GM13977 (cell line): Measurements from ENCODE around the gene ZNRF2.
"Not testable (repeated sequence)": the region's sequence is repeated elsewhere in the genome, so short reads cannot be mapped to it uniquely, and the experiment has no call there.

Source experiments
- DNase-seq: peaks from one replicate; pipeline ENCODE4 v3.0.0; 2012; ENCODE audit warnings: low spot score
- in situ Hi-C: fragments of 300-500 bp; cut with MboI; formaldehyde crosslinking; loops from one replicate; pipeline ENCODE4 v1.12.0; 2022; ENCODE audit warnings: low sequenced_read_pairs, low pct_unique_long_range_greater_than_20kb, mixed read lengths, inconsistent platforms; ENCODE audit not compliant: unreplicated experiment
- TF ChIP-seq, protein P1 (sequence below): IDR thresholded peaks from 2 replicates; pipeline ENCODE4 v1.5.1; 2012; ENCODE audit warnings: mild to moderate bottlenecking, control low read depth; ENCODE audit not compliant: insufficient read depth; ENCODE audit errors: extremely low read depth, missing control alignments

ZNRF2 gene

DNA sequence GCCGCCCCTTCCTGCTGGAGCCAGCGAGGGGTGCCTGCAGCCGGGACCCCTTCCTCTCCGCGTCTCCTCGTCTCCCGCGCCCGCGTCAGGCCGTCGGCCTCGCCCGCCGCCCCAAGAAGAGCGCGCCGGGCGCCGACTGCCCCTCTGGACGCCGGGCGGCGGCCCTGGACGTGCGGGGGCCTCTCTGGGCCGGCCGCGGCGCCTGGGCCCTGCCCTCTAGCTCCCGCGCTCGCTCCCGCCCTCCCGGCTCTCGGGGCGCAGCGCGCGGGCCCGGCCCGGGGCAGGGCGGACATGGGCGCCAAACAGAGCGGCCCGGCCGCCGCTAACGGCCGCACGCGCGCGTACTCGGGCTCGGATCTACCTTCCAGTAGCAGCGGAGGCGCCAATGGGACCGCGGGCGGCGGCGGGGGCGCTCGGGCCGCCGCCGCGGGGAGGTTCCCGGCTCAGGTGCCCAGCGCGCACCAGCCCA is 704 bp downstream of the ZNRF2 start:
- in situ Hi-C loops = no loop called here
- DNase-seq = peak; percentile 43
- TF ChIP-seq, protein P1, sequence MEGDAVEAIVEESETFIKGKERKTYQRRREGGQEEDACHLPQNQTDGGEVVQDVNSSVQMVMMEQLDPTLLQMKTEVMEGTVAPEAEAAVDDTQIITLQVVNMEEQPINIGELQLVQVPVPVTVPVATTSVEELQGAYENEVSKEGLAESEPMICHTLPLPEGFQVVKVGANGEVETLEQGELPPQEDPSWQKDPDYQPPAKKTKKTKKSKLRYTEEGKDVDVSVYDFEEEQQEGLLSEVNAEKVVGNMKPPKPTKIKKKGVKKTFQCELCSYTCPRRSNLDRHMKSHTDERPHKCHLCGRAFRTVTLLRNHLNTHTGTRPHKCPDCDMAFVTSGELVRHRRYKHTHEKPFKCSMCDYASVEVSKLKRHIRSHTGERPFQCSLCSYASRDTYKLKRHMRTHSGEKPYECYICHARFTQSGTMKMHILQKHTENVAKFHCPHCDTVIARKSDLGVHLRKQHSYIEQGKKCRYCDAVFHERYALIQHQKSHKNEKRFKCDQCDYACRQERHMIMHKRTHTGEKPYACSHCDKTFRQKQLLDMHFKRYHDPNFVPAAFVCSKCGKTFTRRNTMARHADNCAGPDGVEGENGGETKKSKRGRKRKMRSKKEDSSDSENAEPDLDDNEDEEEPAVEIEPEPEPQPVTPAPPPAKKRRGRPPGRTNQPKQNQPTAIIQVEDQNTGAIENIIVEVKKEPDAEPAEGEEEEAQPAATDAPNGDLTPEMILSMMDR = no peak

DNA sequence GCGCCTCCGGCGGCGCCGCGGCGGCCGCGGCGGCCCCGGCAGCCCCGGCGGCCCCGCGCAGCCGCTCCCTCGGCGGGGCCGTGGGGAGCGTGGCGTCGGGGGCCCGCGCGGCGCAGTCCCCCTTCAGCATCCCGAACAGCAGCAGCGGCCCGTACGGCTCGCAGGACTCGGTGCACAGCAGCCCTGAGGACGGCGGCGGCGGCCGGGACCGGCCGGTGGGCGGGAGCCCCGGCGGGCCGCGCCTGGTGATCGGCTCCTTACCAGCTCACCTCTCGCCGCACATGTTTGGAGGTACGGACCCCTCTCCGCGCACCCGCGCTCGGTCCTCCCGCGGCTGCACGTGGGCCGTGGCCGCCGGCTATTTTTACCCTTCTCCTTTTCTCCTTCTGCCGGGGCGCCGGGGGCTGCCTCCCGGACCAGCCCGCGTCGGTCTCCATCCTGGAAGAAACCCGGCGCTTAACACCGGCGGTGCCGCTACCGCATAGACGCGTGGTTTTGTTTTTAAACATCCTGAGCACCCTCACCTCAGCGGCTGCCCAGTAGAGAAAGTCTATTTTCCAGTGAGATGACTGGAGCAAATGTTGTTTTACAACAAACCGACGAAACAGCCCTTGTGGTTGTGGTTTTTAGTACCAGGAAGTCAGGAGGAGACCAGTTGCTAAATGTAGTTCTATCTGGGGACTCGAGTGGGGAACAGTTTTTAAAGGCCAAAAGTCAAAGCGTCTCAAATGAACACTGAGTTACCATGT is 1.3 kb downstream of the ZNRF2 start:
- in situ Hi-C loops = no loop called here
- DNase-seq = peak; percentile 28
- TF ChIP-seq, protein P1 = no peak

DNA sequence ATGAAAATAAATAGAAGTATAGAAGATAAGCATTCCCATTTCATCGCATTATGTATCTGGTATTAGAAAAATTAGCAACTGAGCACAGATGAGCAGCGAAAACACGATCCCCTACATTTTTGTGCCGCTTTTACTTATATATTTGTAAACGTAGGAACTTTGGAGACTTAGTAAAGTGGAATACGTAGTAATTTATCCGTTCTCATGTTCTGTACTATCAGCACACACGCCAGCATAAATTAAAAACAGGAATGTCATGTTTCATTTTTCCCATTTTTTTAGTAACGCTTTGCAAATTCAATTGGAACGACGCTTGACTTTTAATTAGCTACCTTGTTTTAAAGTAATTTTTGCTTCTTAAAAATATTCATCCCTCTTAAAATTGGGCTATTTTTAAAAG is 2.4 kb downstream of the ZNRF2 start:
- no peak for DNase-seq
- in situ Hi-C loops = no loop called here
- TF ChIP-seq, protein P1 = no peak

DNA sequence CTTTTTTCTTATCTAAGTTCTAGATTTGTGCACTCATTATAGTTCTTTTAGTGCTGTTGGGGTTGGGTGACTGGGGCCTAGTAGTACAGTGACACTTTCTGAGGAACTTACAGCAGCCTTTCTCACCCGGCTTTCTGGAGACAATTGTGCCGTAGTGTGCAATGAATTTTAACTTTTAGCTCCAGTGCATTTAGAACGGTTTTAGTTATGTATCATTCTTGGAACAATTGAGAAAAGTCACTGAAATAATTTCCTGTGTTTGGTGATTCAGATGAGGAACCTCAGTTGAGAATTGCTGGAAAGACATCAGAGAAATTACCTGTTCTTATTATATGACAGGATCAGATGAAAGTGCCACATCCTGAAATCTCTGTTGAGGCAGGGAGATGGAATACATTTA is 3.2 kb downstream of the ZNRF2 start:
- DNase-seq, in situ Hi-C loops: not testable (repeated sequence)

DNA sequence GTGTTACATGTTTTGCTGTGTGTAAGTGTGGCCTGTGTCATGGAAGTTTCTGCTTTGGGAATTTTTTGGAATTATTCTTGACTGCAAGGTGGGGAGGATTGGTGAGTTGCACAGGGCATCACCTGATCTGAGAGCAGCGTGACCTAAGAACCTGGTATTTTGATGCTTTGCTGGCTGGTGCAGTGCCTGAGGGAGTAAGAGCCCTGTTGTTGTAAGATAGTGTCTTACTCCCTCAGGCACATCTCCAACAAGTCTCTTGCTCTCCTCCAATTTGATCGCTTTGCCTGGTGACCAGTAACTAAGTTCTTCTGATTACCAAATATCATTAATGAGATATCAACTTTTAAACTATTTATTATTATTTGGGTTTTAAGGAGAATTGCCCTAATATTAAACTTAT is 5.2 kb downstream of the ZNRF2 start:
- in situ Hi-C loops, DNase-seq: not testable (repeated sequence)

DNA sequence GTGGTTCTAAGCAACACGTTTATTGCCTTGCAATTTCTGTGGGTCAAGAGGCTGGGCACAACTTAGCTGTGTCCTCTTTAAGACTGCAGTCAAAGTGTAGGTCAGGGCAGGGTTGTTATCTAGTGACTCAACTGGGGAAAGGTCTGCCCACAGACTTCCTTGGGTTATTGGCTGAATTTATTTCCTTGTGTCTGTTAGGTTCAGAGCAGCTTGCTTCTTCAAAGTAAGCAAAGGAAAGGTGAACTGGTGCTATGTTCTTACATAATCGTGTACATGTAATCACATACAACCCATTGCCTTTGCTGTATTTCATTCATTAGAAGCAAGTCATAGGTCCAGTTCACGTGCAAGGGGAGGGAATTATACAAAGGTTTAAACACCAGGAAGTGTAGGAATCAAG is 5.9 kb downstream of the ZNRF2 start:
- DNase-seq, in situ Hi-C loops: not testable (repeated sequence)

DNA sequence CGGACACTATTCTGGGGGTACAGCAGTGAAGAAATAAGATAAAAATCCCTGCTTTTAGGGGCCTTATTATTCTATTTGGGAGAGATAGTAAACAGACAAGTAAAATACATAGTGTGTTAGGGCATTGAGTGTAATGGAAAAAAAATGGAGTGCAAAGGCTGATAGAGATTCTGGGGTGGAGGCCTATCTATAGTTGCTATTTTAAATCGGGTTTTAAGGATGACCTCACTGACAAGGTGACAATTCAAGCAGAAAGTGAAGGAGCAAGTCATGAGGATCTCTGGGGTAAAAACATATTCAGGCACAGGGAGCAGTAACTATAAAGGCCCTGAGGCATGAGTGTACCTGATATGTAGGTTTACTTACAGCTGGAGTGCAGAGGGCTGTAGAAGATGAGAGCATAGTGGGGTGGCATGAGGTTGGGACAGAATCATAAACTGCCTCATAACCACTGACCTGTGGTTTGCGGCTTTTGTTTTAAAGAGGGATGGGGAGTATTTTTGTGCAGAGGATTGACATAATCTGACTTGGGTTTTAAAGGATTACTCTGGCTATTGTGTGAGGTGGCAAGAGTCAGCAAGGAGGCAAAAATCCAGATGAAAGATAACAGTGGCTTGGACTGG is 8.1 kb downstream of the ZNRF2 start:
- DNase-seq, in situ Hi-C loops: not testable (repeated sequence)

DNA sequence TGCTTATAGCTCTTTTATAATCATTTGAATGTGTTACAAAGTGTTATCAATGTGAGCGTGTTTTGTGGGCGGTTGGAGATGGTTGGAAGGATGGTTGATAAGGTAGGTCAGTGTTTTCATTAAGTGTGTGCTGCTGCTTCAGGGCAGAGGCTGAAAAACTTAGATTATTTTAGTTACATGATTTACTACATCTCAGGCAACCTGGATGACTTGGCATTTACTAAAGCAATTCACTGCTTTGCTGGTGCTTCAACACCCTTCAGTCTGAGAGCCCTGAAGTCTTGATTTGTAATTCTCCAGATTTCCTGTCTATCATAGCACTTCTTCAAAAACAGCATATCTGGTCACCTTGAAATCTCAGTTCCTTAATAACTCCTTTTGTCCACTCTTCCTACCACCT is 11.9 kb downstream of the ZNRF2 start:
- in situ Hi-C loops, DNase-seq: not testable (repeated sequence)

DNA sequence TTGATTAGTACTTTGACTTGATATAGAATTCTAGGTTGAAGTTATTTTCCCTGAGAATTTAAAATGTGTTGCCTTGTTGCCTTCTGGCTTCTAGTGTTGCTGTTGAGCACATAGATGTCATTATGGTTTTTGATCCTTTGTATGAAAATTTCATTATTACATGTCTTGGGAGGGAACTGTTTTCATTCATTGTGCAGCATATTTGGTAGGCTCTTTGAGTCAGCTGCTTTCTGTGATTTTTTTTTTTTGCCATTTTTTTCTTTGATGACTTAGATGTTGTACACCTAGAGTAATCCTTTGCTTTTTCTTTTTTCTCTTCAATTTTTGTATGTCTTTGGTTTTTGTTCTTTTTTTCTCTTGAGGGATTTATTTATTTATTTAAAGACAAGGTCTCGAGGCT is 13.1 kb downstream of the ZNRF2 start:
- DNase-seq, in situ Hi-C loops: not testable (repeated sequence)

DNA sequence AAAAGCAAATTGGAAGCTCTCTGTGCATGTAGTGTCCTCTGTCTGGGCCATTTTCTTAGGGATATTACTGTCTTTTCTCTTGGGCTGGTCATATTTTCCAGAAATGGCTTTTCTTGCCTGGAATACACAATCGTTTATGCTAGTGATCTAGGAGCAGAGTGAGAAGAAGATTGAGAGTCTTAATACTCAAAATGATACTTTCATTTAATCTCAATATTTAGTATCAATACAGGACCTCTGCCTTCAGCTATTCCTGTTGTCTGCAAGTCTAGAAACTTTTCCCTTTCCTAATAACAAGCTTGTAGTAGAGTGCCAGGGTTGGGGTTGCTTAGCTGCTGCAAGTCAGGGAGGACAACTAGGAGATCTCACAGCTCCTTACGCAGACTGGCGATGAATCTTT is 14.0 kb downstream of the ZNRF2 start:
- in situ Hi-C loops, DNase-seq: not testable (repeated sequence)
